ENCODE data around the gene MINDY4B.
A peak's percentile ranks its signal among the peaks of the same experiment; 100 is the strongest.
"Not testable (repeated sequence)": the region's sequence is repeated elsewhere in the genome, so short reads cannot be mapped to it uniquely, and the experiment has no call there.

The MINDY4B gene

DNA sequence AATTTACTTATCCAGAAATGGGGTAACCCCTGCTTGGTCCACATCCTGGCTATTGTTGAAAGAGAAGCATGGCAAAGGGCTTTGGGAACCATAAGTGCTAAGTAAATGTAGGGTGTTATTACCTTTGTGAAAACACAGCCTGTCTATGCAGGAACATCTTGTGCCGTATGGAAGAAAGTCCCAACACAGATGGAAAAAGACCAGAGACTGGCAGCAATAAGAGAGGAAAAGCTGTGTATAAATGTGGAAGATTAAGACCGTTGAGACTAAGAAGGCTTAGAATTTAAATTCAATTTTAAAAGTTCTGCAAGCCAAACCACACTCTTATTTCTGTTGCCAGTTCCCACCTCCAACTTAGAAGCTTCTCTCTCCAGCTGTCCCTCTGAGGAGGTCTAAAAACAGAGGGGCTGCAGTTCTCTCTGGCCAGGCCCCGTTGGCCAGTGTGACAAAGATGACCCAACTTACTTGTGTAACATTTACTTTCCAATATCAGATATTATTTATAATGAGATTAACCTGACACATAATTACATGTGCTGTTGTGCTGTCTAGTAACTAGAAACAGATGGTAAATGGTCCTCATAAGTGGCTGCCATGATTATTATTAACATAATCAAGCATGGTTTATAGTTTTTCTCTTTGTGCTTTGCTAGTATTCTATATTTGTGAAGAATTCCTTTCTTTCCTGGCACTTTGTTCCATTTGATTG is 7.0 kb downstream of the MINDY4B start:
- no peak for DNase-seq

DNA sequence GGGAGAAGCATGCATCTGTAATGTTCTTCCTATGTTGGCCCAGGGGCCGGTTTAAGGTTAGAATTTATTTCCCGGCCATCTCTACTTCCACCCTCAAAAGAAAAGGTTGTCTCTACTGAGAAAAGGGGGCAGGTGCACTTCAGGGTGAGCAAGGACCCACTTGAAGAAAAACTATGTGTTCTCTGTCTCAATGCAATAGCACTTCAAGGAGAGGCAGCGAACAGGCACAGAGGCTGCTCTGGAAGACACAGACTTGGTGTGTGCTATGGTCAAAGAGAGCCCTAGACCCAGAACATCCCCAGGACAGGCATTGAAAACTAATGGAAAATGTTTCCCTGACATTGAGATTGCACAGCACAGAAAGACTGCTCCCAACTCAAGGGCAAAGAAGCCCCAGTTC is 7.6 kb downstream of the MINDY4B start:
- no peak for DNase-seq

GRCh38 chr3:150890831-150891230 is 14.4 kb downstream of the MINDY4B start:
- DNase-seq, result no peak

DNA sequence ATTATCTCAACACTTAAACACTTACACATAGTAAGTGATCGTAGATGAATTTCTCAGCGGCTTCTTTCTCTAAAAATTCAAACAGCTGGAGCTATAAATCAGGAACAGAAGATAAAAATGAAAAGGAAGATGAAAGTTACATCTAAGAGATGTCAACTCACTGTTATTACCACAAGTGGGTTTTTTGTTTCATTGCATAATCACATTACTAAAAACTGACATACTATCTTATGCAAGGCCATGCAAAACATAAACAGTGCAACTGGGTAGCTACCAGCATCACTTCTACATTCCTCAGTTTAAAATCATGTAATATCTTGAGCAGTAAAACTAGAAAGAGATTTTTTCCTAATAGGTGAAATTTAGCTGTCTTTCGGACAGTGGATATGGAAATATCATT is 14.9 kb downstream of the MINDY4B start:
- no peak for DNase-seq

GRCh38 chr3:150889106-150889505 is 16.1 kb downstream of the MINDY4B start:
- no peak for DNase-seq

DNA sequence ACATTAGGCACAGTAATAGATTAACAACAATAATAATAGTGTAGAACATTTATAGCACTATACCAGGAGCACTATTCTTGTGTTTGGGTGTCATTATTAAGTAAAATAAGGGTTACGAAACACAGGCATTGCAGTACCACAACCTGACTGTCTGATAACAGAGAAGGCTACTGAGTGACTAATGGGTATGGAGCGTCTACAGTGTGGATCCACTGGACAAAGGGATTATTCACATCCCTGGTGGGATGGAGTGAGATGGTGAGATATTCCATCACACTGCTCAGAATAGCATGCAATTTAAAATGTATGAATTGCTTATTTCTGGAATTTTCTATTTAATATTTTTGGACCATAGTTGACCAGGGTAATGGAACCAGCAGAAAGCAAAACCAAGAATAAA is 18.2 kb downstream of the MINDY4B start:
- no peak for DNase-seq

DNA sequence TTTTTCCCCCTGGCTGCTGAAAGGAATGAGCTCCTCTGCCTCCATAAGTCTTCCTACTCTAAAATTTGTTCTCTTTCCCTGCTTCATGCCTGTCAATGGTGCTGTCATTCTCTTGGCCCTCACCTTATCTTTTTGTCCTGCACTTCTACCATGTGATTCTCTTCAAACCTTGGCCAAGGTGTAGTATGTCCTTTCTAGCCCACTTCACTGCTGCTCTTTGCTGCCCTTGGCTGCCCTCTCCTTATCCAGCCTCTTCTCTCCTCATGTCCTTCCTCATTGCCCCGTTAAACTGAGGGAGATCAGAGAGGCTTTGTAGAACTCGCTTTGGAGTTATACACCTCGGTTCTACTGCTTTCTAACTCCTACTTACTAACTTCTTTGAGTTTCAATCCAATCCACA is 19.7 kb downstream of the MINDY4B start:
- no peak for DNase-seq

DNA sequence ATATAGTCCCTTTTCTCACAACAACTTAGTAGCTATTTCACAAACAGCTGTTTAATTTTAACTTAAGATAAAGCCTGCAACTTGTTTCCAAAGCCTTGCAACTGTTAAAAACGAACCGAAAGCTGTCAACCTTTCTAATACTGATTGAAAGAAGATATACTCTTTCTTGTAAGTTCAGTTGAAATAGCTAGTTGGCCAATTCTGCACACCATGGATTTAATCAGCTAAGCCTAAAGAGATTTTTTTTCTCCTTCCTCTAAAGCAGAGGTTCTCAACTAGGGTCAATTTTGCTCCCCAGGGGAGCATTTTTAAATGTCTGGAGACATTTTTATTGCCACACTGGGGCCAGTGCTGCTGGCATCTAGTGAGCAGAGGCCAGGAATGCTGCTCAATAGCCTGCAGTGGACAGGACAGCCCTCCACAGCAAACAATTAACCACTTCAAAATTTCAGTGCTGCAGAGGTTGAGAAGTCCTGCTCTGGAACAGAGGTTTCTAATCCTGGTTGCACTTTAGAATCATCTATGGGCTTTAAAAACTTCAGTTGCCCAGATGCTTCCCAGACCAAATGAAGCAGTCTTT is 26.2 kb downstream of the MINDY4B start:
- DNase-seq, result no peak

DNA sequence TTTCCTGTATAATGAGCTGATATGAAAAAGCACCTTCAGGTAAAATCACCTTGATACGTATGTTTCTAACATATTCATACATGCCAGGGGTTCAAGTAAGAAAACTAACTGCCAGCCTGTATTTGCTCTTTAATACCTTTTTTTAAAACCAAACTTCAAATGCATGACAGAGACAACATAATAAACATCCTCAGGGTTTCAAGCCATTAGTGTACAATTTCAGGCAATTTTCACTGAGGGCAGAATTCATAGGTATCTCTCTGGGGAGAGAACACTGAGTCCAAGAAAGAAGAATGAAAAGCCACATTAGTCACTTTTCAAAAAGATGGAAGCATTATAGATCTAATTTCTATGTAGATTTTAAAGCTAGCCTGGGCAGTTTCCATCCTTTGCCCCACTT is 26.9 kb downstream of the MINDY4B start:
- DNase-seq, result no peak

DNA sequence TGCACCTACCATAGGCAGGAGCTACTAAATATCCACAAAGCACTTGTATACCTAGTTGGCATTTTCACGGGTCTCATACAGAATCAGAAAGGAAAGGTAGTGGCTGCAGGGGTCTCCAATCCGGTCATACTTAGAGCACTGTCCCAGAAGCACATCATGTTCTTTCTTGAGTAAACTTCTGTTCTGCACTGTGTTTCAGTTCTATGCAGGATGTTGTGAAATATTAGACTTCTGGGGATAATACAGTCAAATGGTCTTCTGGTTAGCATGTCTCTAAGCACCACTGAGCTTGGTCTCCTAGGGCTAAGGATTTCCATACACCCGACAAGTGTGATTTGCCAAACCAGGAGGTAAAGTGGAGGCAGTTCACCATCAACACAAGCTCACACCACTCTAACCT is 27.9 kb downstream of the MINDY4B start:
- peak; percentile 18 for DNase-seq

DNA sequence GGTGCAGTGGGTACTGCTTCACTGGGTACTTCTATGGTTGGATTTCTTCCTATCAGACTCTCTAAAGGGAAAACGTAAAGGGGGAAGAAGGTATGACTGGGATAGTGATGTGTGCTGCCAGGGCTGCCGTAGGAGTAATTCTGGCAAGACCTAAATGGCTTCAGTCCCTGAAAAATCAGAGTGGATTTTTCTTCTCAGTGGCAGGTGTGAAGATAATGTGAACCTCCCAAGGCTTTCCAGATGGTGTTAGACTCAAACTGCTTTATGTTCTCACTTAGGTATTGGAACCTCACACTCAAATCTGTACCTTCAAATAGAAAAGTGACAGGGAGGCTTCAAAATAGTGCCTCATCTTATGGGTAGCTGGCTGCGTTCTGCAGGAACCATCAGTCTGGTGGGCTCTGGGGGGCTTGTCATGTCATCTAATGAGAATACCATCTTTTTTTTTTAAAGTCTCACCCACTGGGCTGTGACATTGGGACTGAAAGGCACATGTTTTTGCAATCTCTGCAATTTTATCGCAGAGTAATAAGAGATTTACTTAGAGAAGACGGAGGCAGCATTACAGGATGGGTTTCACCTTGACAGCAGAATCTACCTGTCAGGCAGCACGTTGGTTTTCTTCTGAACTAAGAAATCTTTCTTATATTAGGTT is 28.5 kb downstream of the MINDY4B start:
- no peak for DNase-seq

DNA sequence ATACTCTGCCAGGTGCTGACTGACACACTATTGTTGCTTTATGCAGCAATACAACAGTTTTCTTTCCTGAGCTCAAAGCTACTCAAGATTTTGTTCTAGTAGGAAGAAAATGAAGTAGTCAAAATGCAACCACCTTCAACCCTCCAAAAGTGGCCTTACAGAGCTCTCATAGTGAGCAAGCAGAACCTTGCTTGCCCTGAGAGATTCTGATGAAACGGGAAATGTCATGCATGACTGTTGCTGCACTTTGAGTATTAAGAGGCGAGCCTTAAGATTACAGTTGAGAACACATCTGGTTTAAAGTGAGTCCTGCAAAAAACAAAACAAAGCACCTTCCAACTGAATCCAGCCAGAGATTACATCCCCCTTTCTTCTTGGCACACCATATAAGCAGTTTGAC is 29.7 kb downstream of the MINDY4B start:
- DNase-seq, result peak; percentile 79

- DNase-seq, result peak; percentile 49
Measured at GRCh38 chr3:150874666-150875219, 30.5 kb downstream of the MINDY4B start.

DNA sequence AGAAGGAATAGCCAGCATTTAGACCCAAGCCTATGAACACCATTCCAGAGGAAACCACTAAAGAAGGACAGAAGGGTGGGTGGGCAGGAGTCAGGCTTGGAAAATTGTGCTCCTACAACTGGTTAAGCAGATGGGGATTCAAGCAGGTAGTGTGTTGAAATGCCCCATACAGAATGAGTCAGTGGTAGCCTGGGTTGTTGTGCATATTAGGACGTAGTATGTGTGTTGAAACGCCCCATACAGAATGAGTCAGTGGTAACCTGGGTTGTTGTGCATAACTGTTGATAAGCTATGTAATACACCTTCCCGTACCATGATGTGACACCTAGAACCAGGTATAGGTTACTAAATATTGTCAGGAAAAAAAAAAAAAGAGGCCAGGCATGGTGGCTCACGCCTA is 34.0 kb downstream of the MINDY4B start:
- DNase-seq, result no peak

GRCh38 chr3:150870406-150870805 is 34.8 kb downstream of the MINDY4B start:
- no peak for DNase-seq

DNA sequence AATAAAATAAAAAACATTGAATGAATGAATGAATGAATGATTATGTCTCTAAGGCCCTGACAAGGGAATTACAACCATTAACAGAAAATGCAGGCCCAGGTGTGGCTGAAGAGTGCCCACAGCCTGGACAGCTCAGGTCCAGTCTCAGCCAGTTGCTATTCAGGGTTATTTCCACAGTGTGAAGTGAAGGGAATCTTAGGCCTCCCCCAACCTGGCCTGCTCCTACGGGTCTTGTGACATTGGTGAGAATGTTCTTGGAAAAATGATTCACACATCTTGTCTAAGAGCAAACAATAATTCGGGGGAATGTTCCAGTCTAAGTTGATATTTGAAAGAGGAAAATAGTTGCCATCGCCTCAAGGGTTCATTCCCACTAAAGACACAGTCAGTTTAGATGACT is 37.0 kb downstream of the MINDY4B start:
- no peak for DNase-seq

- no peak for DNase-seq
Measured at GRCh38 chr3:150867434-150867833, 37.8 kb downstream of the MINDY4B start.

- not testable (repeated sequence) for DNase-seq
Measured at GRCh38 chr3:150863921-150864320, 41.3 kb downstream of the MINDY4B start.

DNA sequence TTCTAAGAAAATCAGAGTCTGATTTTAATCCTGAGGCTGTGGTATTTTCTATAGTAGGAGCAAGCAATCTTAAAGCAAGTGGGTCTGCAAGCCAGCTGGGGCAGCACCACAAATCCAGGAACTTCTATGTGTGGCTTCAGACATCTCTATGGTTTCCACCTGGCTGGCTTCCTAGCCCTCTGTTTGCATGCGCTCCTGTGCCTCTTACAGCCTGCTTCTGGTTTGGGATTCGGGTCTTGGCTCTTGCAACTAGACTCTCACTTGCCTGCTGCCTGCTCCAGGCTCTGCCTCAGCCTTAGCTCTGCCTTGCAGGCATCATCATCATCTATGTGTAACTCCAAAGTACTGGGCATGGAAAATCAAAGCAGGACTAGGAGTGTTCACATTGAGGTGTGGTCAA is 43.4 kb downstream of the MINDY4B start:
- DNase-seq, result no peak

GRCh38 chr3:150857936-150858335 is 47.3 kb downstream of the MINDY4B start:
- DNase-seq, result not testable (repeated sequence)

GRCh38 chr3:150850191-150850590 is 55.0 kb downstream of the MINDY4B start:
- no peak for DNase-seq

GRCh38 chr3:150848864-150849263 is 56.4 kb downstream of the MINDY4B start:
- DNase-seq, result no peak

GRCh38 chr3:150847433-150847832 is 57.8 kb downstream of the MINDY4B start:
- DNase-seq, result no peak

DNA sequence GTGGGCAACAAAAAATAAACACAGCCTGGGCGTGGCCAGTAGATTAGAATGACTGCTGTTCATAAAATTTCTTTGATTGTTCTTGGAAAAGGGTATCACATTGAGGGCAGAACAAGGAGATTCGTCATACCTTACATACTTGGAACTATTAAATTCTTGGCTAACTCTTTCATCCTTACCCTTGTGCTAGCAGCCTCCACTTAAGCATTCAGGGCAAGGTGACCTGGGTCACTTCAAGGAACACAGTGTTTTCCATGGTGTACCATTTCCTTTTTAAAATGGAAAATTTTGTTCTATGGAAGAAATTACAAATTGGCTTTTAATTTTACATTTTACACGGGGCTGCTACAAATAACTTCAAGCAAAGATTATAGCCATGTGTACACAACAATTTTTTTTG is 60.8 kb downstream of the MINDY4B start:
- DNase-seq, result no peak
